ENCODE results near the gene UPK1A. TPM values are rescaled to one million over a fixed set of nuclear protein-coding genes. Genes with fewer than 3 reads are reported as not detected.

UPK1A gene
- total RNA-seq, 2 donors from 2014 or later = 0.37 to 0.46 TPM

- peaks cover 42% of the 10 kb centered on the region for H3K36me3 Mint-ChIP-seq (ENCODE audit: low read depth)
Observed at GRCh38 chr19:35637165-35637564, 29.2 kb upstream of the UPK1A start.

GRCh38 chr19:35639321-35639639 lies 27.0 kb upstream of the UPK1A start:
- WGBS, 2 experiments (ENCODE audit: insufficient coverage in 1 of 2, insufficient read length in 1 of 2) = 76 to 79% methylated on average over 6 of the region's 6 CpGs
- Histone ChIP-seq H3K27me3 (ENCODE audit: control insufficient read depth, insufficient read depth, low read length, poor library complexity, severe bottlenecking) (no peaks in the 10 kb centered on the region), H3K27ac (ENCODE audit: low read depth, low read length) (no peak overlapping the region), H3K9ac (ENCODE audit: extremely low read depth, low read length, poor library complexity, severe bottlenecking) (no peak overlapping the region), H3K36me3 (ENCODE audit: control insufficient read depth, insufficient read depth, low read length) (peaks cover 33% of the 10 kb centered on the region), H3K4me1 (ENCODE audit: control insufficient read depth, insufficient read depth, low read length) (no peaks in the 10 kb centered on the region), H3K9me3 (ENCODE audit: control insufficient read depth, low read length) (no peaks in the 10 kb centered on the region), H3K4me3 (ENCODE audit: low read length) (no peak overlapping the region)
- no peaks in the 10 kb centered on the region for H3K9me3 Mint-ChIP-seq
- no peak overlapping the region for H3K4me3 Mint-ChIP-seq
- H3K36me3 Mint-ChIP-seq (ENCODE audit: low read depth) = peaks cover 25% of the 10 kb centered on the region
- no peak for DNase-seq
- no peak overlapping the region for H3K27ac Mint-ChIP-seq
- no peak for TF ChIP-seq CTCF (conservative IDR thresholded peaks at IDR 0.05)
- peaks cover 11% of the 10 kb centered on the region for H3K4me1 Mint-ChIP-seq
- no peaks in the 10 kb centered on the region for H3K27me3 Mint-ChIP-seq (ENCODE audit: insufficient read depth)

More at GRCh38 chr19:35637165-35637564, 29.2 kb upstream of the UPK1A start:
- Mint-ChIP-seq H3K27me3 (ENCODE audit: insufficient read depth) (no peaks in the 10 kb centered on the region), H3K9me3 (no peaks in the 10 kb centered on the region), H3K27ac (no peak overlapping the region), H3K4me1 (peaks cover 11% of the 10 kb centered on the region), H3K4me3 (no peak overlapping the region)
- H3K27ac ChIP-seq (ENCODE audit: low read depth, low read length) = no peak overlapping the region
- no peak overlapping the region for H3K9ac ChIP-seq (ENCODE audit: extremely low read depth, low read length, poor library complexity, severe bottlenecking)
- H3K4me1 ChIP-seq (ENCODE audit: control insufficient read depth, insufficient read depth, low read length) = no peaks in the 10 kb centered on the region
- H3K36me3 ChIP-seq (ENCODE audit: control insufficient read depth, insufficient read depth, low read length) = peaks cover 45% of the 10 kb centered on the region
- no peak for DNase-seq
- no peak for TF ChIP-seq CTCF (conservative IDR thresholded peaks at IDR 0.05)
- no peaks in the 10 kb centered on the region for H3K9me3 ChIP-seq (ENCODE audit: control insufficient read depth, low read length)
- H3K4me3 ChIP-seq (ENCODE audit: low read length) = no peak overlapping the region
- WGBS, 2 experiments (ENCODE audit: insufficient coverage in 1 of 2, insufficient read length in 1 of 2) = 94 to 95% methylated on average over 21 to 25 of the region's 25 CpGs
- H3K27me3 ChIP-seq (ENCODE audit: control insufficient read depth, insufficient read depth, low read length, poor library complexity, severe bottlenecking) = no peaks in the 10 kb centered on the region

- Histone ChIP-seq H3K9ac (ENCODE audit: extremely low read depth, low read length, poor library complexity, severe bottlenecking) (no peak overlapping the region), H3K27ac (ENCODE audit: low read depth, low read length) (no peak overlapping the region), H3K36me3 (ENCODE audit: control insufficient read depth, insufficient read depth, low read length) (peaks cover 33% of the 10 kb centered on the region), H3K4me3 (ENCODE audit: low read length) (no peak overlapping the region), H3K27me3 (ENCODE audit: control insufficient read depth, insufficient read depth, low read length, poor library complexity, severe bottlenecking) (no peaks in the 10 kb centered on the region), H3K9me3 (ENCODE audit: control insufficient read depth, low read length) (no peaks in the 10 kb centered on the region), H3K4me1 (ENCODE audit: control insufficient read depth, insufficient read depth, low read length) (no peaks in the 10 kb centered on the region)
- TF ChIP-seq CTCF (conservative IDR thresholded peaks at IDR 0.05) = no peak
- Mint-ChIP-seq H3K4me3 (no peak overlapping the region), H3K9me3 (no peaks in the 10 kb centered on the region), H3K27me3 (ENCODE audit: insufficient read depth) (no peaks in the 10 kb centered on the region), H3K4me1 (peaks cover 11% of the 10 kb centered on the region), H3K27ac (no peak overlapping the region), H3K36me3 (ENCODE audit: low read depth) (peaks cover 25% of the 10 kb centered on the region)
- no peak for DNase-seq
- WGBS, 2 experiments (ENCODE audit: insufficient coverage in 1 of 2, insufficient read length in 1 of 2) = 93 to 100% methylated on average over 2 to 6 of the region's 8 CpGs
Observed at GRCh38 chr19:35639863-35640262, 26.5 kb upstream of the UPK1A start.

All from endodermal cell (in vitro differentiated cells).